ENCODE measurements around the gene KSR1. TPM values are rescaled to one million over a fixed set of nuclear protein-coding genes. Genes with fewer than 3 reads are reported as not detected.
A peak's percentile ranks its signal among the peaks of the same experiment; 100 is the strongest.

Gene KSR1
- total and polyA plus RNA-seq, 10 of the 15 experiments (the other 5 are each of a cell fraction or from before 2014, with no cell fraction given) = 0.97 to 66.6 (median 22.9) TPM

GRCh38 chr17:27491713-27492190 is 35.5 kb downstream of the KSR1 start:
- peaks cover 36% of the 10 kb centered on the region for H3K4me1 ChIP-seq (ENCODE audit: control insufficient read depth, insufficient read depth, low read length)
- peaks cover 0 to 3% of the 10 kb centered on the region in 2 experiments; a peak in 2 of 4 replicates for H3K36me3 ChIP-seq (ENCODE audit: control insufficient read depth in 2 of 2, insufficient read depth in 2 of 2, low read length in 1 of 2)
- H3K79me2 ChIP-seq (ENCODE audit: control insufficient read depth, insufficient read depth, low read length) = peaks cover 42% of the 10 kb centered on the region
- no peak overlapping the region for H3K27ac ChIP-seq (ENCODE audit: control insufficient read depth, insufficient read depth)
- WGBS (ENCODE audit: insufficient coverage, insufficient replicate concordance, low lambda C conversion rate, missing lambda C conversion rate) = 68% methylated on average over 12 of the region's 12 CpGs
- peak; percentile 24 for ATAC-seq
- in situ Hi-C loops (cut with MboI) (loop anchor here (25.0 kb wide), 2 partner anchors 1071 to 1396 kb away; partner anchors contain the start of genes FLOT2, PIGS and UNC119), intact Hi-C loops (cut with micrococcal nuclease; ENCODE audit: unreplicated experiment) (no loop called here)
- no peak overlapping the region for H3K4me3 ChIP-seq
- ChIA-PET SMC1A (ENCODE audit: uncharacterized antibody, unreplicated experiment) (interaction anchor here (0.8 to 11.6 kb wide), 7 partner anchors 10 to 53 kb away, joined by 3 to 139 read pairs (median 7); partner anchors contain the start of gene KSR1), POLR2A (interaction anchor here (0.6 kb wide), 1 partner anchor 21 kb away, joined by 7 read pairs; no protein-coding TSS in a partner anchor), CTCF (interaction anchor here (0.8 to 1.6 kb wide), 4 partner anchors 15 to 107 kb away, joined by 3 to 4 read pairs (median 4); no protein-coding TSS in a partner anchor), RAD21 (ENCODE audit: unreplicated experiment) (interaction anchor here (0.9 to 2.1 kb wide), 6 partner anchors 10 to 77 kb away, joined by 3 to 7 read pairs (median 4); no protein-coding TSS in a partner anchor)
- H2AFZ ChIP-seq (ENCODE audit: control insufficient read depth, low read depth, low read length) = no peak overlapping the region
- peak overlapping the region; percentile 27 for H3K4me2 ChIP-seq (ENCODE audit: control insufficient read depth, insufficient read depth)
- no peak for DNase-seq (ENCODE audit: low read depth, low spot score)
- FAIRE-seq = no peak
- peaks cover 5% of the 10 kb centered on the region; the same call in 2 of the 3 replicates for H3K9me3 ChIP-seq (replicated peaks; ENCODE audit: control insufficient read depth, insufficient read depth, low read length)
- no peak for TF ChIP-seq SMAD5 (IDR thresholded peaks at IDR 0.05; ENCODE audit: low read depth)
- no peak for TF ChIP-seq NFIC (IDR thresholded peaks at IDR 0.05; ENCODE audit: low read depth, low read length)
- TF ChIP-seq GATAD2B (conservative IDR thresholded peaks at IDR 0.05; ENCODE audit: low read depth) = no peak
- TF ChIP-seq SPI1 (IDR thresholded peaks at IDR 0.05; ENCODE audit: borderline replicate concordance, insufficient read depth, low read depth, low read length) = peak; percentile 43; the same call in 1 of the 2 replicates
- no peak for TF ChIP-seq E4F1 (IDR thresholded peaks at IDR 0.05; ENCODE audit: borderline replicate concordance, partially characterized antibody)
- peak; percentile 14; the same call in 1 of the 2 replicates for TF ChIP-seq PKNOX1 (IDR thresholded peaks at IDR 0.05)
- H3K27me3 ChIP-seq (replicated peaks in 1 of 2; ENCODE audit: control insufficient read depth in 2 of 2, insufficient read depth in 2 of 2, low read length in 1 of 2) = no peaks in the 10 kb centered on the region
- H3K9ac ChIP-seq (ENCODE audit: control insufficient read depth, insufficient read depth, low read length) = no peak overlapping the region
- no peaks in the 10 kb centered on the region for H4K20me1 ChIP-seq (ENCODE audit: control insufficient read depth, insufficient read depth)
- BruUV-seq (replicated peaks) = no TSS peak

All from GM12878 (cell line).